Lung (tissue), 12 donors: ENCODE data around the gene CSNK1G2. TPM values are rescaled to one million over a fixed set of nuclear protein-coding genes. Genes with fewer than 3 reads are reported as not detected.

Experiments
- ATAC-seq: fragments of 200-7000 bp; cut with Tn5 transposase; one replicate; pipeline ENCODE4 v1.9.1; 2020; ENCODE audit warnings: moderate number of reproducible peaks; ENCODE audit not compliant: insufficient read depth, low FRiP score
- DNase-seq, 3 donors: peaks; one replicate each; pipeline ENCODE4 v3.0.0-alpha.2; 2013 to 2017
- H3K27ac ChIP-seq, 2 donors: one replicate each; pipeline ENCODE4 v1.5.1; 2013; ENCODE audit warnings: mild to moderate bottlenecking in 2 of 2, moderate library complexity in 2 of 2, control low read depth in 1 of 2, inconsistent platforms in 1 of 2, low read depth in 1 of 2, low read length in 1 of 2
- H3K27me3 ChIP-seq, 3 donors: one replicate each; pipeline ENCODE4 v1.5.1; 2013; ENCODE audit warnings: low read length in 2 of 3; ENCODE audit not compliant: control insufficient read depth in 3 of 3, insufficient read depth in 3 of 3
- H3K36me3 ChIP-seq, 4 donors: one replicate each; pipeline ENCODE4 v1.5.1; 2013; ENCODE audit warnings: low read length in 4 of 4, mild to moderate bottlenecking in 1 of 4, moderate library complexity in 1 of 4; ENCODE audit not compliant: control insufficient read depth in 4 of 4, insufficient read depth in 4 of 4
- H3K4me1 ChIP-seq, 5 donors: one replicate each; pipeline ENCODE4 v1.5.1; 2013; ENCODE audit warnings: low read length in 5 of 5, mild to moderate bottlenecking in 2 of 5, moderate library complexity in 1 of 5; ENCODE audit not compliant: control insufficient read depth in 5 of 5, insufficient read depth in 5 of 5
- H3K4me3 ChIP-seq: one replicate; pipeline ENCODE4 v1.5.1; 2013; ENCODE audit warnings: mild to moderate bottlenecking, control low read depth, moderate library complexity
- H3K9ac ChIP-seq, 2 donors: one replicate each; pipeline ENCODE4 v1.5.1; 2013; ENCODE audit warnings: low read length in 2 of 2, control low read depth in 1 of 2; ENCODE audit not compliant: insufficient read depth in 1 of 2
- H3K9me3 ChIP-seq, 4 donors: one replicate each; pipeline ENCODE4 v1.5.1; 2013; ENCODE audit warnings: low read length in 3 of 4, mild to moderate bottlenecking in 1 of 4, moderate library complexity in 1 of 4; ENCODE audit not compliant: control insufficient read depth in 4 of 4, insufficient read depth in 3 of 4
- WGBS, 2 donors: extraction: QIAGEN DNeasy Blood & Tissue Kit; methylation state at CpG; one replicate each; pipeline ENCODE4 v1.1.7; 2013; 5-methylcytosine and 5-hydroxymethylcytosine counted together
- polyA plus RNA-seq, 2 donors: library from polyadenylated mRNA; stranded (reverse); fragments of 200-250 nt; gene quantifications; one replicate each; pipeline ENCODE4 v1.2.1, GENCODE V29; 2013
- total RNA-seq, 2 donors: library from RNA; depleted of rRNA in 1 of 2; stranded (reverse); fragments of >200 nt in 1 of 2; gene quantifications; one replicate each; pipeline ENCODE4 v1.2.1, GENCODE V29; 2014 to 2021
- TF ChIP-seq, protein P1 (sequence below): IDR thresholded peaks from 2 replicates; pipeline ENCODE4 v1.5.1; 2012; ENCODE audit warnings: mild to moderate bottlenecking; ENCODE audit errors: control extremely low read depth, extremely low read depth
- donor health status: control.
- donor health status: control.
- donor health status: Bipolar disorder and iron deficiency.
- donor health status: healthy.
- donor health status: DM: yes; HTN: yes; CAD: no.

CSNK1G2 gene
- total and polyA plus RNA-seq, 4 donors: 50.0 to 80.2 (median 70.8) TPM

DNA sequence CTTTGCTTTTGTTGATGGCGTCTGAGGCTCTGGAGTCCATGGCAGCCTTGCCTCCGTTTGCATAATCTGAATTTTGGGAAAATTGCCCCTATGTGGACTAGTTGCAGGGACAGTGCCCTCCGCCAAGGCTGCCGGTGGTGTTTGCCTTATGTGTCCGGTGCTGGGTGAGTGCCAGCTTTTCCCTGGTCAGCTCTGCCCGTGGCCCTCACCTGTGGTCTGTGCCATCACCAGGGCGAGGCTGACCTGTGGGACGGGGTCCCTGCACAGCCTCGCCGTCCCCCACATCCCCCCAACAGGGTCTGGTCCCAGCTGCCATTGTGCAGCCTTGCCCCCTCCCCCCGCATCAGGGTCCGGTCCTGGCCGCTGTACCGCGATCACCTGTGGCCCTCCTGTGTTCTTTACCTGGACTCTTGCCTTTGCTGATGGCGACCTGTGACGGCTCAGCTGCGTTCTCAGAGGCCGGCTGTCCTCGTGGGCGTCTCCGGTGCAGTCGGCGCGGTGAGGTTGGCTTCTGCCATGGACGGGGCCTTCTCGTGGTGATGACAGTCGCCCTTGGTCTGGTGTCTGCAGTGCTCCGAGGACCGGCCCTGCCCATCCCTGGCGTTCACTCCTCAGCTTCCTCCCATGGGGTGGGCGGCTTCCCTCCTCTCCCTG lies 12.6 kb downstream of the CSNK1G2 start:
- 91 to 93% methylated on average over 29 to 32 of the region's 32 CpGs for WGBS, 2 donors
- no peak overlapping the region for H3K9ac ChIP-seq
- DNase-seq (no peak), ATAC-seq (no peak)
- peaks cover 0 to 26% (median 2%) of the 10 kb centered on the region in 4 donors for H3K36me3 ChIP-seq
- no peaks in the 10 kb centered on the region for H3K9me3 ChIP-seq
- TF ChIP-seq, protein P1, sequence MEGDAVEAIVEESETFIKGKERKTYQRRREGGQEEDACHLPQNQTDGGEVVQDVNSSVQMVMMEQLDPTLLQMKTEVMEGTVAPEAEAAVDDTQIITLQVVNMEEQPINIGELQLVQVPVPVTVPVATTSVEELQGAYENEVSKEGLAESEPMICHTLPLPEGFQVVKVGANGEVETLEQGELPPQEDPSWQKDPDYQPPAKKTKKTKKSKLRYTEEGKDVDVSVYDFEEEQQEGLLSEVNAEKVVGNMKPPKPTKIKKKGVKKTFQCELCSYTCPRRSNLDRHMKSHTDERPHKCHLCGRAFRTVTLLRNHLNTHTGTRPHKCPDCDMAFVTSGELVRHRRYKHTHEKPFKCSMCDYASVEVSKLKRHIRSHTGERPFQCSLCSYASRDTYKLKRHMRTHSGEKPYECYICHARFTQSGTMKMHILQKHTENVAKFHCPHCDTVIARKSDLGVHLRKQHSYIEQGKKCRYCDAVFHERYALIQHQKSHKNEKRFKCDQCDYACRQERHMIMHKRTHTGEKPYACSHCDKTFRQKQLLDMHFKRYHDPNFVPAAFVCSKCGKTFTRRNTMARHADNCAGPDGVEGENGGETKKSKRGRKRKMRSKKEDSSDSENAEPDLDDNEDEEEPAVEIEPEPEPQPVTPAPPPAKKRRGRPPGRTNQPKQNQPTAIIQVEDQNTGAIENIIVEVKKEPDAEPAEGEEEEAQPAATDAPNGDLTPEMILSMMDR: no peak
- no peaks in the 10 kb centered on the region for H3K4me1 ChIP-seq
- H3K4me3 ChIP-seq: no peak overlapping the region
- no peak overlapping the region for H3K27ac ChIP-seq
- H3K27me3 ChIP-seq: no peaks in the 10 kb centered on the region

DNA sequence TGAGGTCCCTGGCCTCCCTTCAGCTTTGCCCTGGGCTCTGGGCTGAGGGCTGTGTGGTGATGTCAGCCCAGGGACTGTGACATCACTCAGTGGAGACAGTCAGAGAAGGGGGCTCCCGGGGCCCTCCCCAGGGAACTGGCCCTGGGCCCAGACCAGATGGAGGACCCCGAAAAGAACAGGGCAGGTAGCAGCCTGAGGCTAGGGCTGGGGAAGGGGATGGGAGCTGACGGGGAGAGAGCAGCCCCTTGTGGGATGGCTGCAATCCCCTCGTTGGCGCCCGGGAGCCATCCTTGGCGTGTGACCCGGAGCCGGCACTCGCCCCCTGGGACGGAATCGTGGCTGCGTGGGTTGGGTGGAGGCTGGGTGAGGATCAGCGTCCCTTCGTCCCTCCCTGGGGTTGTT lies 13.6 kb downstream of the CSNK1G2 start:
- DNase-seq (no peak), ATAC-seq (no peak)
- no peaks in the 10 kb centered on the region for H3K27me3 ChIP-seq
- 96 to 97% methylated on average over 15 of the region's 15 CpGs for WGBS, 2 donors
- TF ChIP-seq, protein P1: no peak
- no peak overlapping the region for H3K9ac ChIP-seq
- H3K36me3 ChIP-seq: peaks cover 0 to 26% (median 2%) of the 10 kb centered on the region in 4 donors
- no peaks in the 10 kb centered on the region for H3K4me1 ChIP-seq
- H3K27ac ChIP-seq: no peak overlapping the region
- no peaks in the 10 kb centered on the region for H3K9me3 ChIP-seq
- no peak overlapping the region for H3K4me3 ChIP-seq

DNA sequence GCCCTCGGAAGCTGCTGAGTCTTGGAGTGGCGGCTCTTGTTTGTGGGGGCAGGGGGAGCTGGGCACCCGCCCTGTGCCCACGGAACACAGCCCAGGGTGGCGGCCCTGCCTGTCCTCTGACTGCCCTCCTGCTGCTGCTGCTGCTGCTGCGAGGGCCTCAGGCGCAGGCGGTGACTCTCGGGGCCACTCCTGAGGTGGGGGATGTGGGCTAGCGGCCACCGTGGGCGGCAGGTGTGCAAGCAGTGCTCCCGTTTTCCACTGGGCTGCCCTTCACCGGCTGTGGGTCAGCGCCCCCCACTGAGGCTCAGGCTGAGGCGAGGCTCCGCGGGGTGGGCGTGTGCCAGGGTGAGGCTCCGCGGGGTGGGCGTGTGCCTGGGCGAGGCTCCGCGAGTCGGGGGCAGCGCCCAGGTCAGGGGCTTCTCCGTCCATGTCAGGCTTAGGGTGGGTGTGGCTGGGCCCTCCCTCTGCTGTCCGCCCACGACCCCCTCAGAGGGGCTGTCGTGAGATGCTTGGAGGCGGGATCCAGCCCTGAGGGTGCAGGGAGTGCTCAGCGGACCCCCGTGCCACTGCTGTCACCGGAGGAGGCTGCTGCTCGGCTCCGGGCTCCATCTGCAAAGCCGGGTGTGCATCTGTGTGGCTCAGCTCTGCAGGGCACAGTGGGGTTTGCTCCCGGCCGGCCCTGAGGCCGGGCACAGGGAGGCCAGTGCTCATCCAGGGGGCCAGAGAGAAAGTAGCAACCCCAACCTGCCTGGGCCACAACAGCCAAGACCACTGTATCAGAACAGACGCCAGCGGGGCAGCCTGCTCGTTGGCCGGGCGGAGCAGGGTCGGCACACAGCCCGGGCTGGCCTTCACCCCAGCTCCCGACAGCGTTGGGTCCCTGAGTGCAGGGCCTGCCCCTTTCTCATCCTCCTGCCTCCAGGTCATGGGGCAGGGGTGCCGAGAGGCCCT lies 14.5 kb downstream of the CSNK1G2 start:
- TF ChIP-seq, protein P1: no peak
- no peak for ATAC-seq
- H3K4me1 ChIP-seq: no peaks in the 10 kb centered on the region

More for the DNA sequence above, 14.5 kb downstream of the CSNK1G2 start:
- 88 to 93% methylated on average over 37 to 51 of the region's 51 CpGs for WGBS, 2 donors
- H3K27me3 ChIP-seq: no peaks in the 10 kb centered on the region
- H3K9me3 ChIP-seq: no peaks in the 10 kb centered on the region
- no peak overlapping the region for H3K4me3 ChIP-seq
- DNase-seq: no peak
- H3K27ac ChIP-seq: no peak overlapping the region
- H3K9ac ChIP-seq: no peak overlapping the region
- H3K36me3 ChIP-seq: peaks cover 0 to 24% (median 2%) of the 10 kb centered on the region in 4 donors
